HG02798 (cell line): ENCODE measurements around the gene STK11IP.

Experiments used
- ATAC-seq: cut with Tn5 transposase; IDR thresholded peaks from one replicate; pipeline ENCODE4 v1.9.1; 2021; ENCODE audit warnings: mild to moderate bottlenecking; ENCODE audit not compliant: unreplicated experiment, poor library complexity

The STK11IP gene

GRCh38 chr2:219597552-219598307 is at the start of gene STK11IP:
Gene STK11IP, plus strand, starts transcription at chr2:219597857. Its CDS starts 263 bp downstream, at chr2:219598120.
- peak; percentile 92 for ATAC-seq

GRCh38 chr2:219548990-219549389 is 48.7 kb upstream of the STK11IP start:
- no peak for ATAC-seq

DNA sequence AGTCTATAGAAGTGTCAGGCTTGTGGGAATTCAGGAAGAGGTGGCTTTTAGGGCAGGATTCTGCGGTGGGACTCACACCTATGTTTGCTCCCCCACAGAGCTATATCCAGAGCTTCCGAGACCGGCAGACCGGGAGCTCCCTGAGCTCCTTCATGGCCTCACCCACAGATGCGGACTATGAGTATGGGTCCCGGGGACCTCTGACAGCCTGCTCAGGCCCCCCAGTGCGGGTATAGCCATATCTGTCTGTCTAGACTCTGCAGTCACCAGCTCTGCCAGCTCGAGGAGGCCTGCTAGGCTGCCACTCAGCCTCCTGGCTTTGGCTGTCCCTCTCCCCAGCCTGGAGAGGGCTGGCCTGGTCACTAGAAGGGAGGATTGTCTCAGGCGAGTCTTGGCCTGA is 48.0 kb upstream of the STK11IP start:
- no peak for ATAC-seq

GRCh38 chr2:219551441-219552381 is 45.9 kb upstream of the STK11IP start:
- no peak for ATAC-seq

- ATAC-seq: peak; percentile 93
Observed at GRCh38 chr2:219552382-219553167, 45.1 kb upstream of the STK11IP start.

GRCh38 chr2:219553168-219553417 is 44.6 kb upstream of the STK11IP start:
- ATAC-seq: no peak

DNA sequence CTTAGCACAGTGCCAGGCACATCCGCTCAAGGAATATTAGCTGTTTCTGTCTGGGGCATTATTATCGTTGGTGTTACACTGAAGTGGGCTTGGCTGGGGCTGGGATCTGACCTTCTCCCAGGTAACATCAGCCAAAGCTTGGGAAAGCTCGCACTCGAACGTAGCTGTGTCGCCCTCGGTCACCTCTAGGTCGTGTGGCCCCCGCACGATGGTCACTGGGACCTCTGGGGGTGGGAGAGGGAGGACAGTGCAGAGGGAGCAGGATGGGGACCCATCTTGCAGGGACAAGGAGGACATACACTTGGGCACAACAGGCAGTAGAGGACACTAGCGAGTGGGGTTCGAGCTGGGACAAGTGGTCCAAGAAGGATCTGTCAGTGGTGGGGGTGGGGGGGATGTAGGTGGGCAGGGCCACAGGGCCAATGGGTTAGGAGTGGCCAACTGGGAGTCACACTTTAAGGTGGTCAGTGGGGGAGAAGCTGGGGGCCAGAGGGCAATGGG is 44.1 kb upstream of the STK11IP start:
- ATAC-seq: no peak

DNA sequence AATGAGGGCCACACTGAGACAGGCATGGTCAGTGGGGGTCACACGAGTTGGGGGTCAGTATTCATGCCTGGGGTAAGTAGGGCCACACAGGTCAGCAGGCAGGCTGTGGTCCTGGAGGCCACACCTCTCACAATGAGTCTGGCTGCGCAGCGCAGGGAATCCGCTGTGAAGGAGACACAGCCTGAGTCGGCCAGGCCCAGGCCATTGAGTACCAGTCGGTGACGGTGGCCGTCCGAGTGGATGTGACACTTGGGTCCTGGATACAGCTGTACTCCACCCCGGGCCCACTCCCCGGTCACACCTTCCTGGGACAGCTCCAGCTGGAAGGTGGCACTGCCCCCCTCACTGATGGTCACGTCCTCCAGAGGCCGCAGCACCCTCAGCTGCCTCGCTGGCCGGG is 43.3 kb upstream of the STK11IP start:
- ATAC-seq: no peak

DNA sequence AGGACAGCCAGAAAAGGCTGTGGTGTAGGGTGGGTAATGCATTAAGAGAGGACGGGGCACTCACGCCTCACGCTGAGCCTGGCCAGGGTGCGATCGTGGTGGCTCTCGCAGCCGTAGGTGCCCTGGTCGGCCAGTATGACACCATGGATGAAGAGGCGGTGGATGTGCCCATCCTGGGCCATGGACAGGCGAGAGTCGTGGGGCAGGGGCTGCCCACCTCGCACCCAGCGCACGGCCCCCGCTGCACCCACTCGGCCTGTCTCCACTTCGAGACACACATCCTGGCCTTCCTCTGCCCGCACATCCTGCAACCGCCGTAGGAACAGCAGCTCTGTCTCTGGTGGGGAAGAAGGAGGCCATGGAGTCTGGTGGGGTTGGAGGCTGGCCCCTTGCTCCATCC is 41.7 kb upstream of the STK11IP start:
- ATAC-seq: no peak

DNA sequence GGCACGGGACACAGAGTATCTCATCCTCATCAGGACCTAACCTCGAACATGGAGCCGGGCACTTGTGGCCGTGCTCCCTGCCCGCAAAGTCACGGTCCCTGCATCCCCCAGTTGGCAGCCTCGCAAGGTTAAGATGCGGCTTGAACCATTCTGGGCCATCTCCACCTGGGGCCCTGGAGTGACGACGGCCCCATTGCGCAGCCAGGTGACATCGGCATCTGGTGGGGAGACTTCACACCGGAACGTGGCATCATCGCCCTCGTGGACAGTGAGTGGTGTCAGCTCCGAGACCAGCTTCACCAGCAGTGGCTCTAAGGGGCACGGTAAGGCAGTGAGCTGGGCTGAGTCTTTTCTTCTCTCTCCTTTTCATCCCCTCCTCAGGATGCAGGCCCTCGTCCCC is 41.2 kb upstream of the STK11IP start:
- ATAC-seq: no peak

DNA sequence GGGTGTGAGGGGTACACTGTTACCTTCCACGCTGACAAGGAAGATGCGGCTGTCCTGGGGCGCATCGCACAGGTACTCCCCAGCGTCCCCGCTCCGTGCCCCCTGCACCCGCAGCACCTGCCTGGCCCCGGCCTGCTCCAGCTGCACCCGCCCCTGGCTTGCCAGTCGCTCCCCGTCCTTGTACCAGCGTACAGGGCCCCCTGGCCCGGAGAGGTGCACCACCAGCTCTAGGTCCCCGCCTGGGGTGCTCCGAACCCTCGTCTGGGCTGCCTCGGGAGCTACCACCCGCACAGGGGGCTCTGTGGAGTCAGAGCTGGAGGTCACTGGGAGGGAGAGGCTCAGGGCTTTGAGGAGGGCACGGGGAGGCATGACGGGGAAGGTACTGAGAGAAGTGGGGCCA is 40.3 kb upstream of the STK11IP start:
- ATAC-seq: no peak

DNA sequence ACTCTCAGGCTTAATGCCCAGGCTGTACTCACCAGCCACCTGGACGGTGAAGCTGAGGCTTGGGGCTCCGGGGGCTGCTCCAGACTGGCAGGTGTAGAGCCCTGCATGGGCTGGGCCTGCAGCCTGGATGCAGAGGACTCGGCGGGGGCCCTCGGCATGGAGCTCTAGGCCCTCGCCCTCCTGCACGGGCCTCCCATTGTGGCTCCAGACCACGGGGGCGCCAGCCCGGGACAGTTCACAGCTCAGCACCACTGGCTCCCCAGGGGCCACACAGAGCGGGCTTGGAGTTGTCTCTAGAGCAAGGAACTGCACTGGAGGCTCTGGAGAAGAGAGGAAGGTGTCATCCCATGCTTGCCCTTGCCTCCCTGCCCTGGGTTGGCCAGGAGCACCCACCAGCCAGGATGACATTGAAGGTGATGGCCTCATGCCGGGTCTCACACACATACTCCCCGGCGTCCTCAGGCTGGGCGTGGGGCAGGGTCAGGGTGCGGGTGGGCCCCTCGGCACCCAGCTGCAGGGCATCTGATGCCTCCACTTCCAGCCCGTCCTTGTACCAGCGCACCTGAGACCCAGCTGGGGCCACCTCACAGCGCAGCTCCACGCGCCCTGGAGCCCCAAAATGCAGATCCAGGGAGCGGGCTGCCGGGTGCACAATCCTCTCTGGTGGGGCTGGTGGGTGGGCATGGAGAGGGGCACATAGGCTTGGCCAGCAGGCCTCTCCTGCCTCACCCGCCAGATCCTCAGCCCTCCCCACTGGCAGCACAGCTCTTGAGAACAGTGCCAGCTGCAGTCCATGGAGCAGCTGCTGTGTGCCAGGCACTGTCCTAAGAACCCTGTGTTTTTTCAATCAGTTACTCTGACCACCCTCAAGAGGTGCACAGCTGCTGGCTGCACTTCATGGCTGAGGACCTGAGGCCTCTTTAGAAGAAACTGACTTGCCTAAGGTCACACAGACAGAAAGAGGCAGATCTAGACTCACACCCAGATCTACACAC is 39.6 kb upstream of the STK11IP start:
- no peak for ATAC-seq

- no peak for ATAC-seq
Observed at GRCh38 chr2:219559156-219559915, 38.3 kb upstream of the STK11IP start.

GRCh38 chr2:219560037-219560892 is 37.4 kb upstream of the STK11IP start:
- no peak for ATAC-seq

DNA sequence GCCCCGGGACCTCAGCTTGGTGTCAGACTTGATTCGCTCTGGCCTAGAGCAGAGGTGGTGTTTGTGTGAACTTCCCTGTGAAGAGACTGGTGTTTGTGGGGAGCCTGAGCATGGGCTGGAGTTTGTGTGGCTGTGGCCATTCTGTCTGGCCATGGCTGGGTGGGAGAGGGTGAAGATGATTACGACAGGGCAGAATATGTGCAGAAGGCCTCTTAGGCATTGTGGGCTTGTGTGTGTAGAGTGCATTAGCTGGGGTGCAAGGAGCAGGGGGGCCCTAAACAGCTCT is 36.8 kb upstream of the STK11IP start:
- ATAC-seq: no peak

- ATAC-seq: no peak
Observed at GRCh38 chr2:219561179-219562048, 36.2 kb upstream of the STK11IP start.
